ENCODE results near the gene ERCC2. TPM values are rescaled to one million over a fixed set of nuclear protein-coding genes. Genes with fewer than 3 reads are reported as not detected.
"Not testable (repeated sequence)": the region's sequence is repeated elsewhere in the genome, so short reads cannot be mapped to it uniquely, and the experiment has no call there.

Gene ERCC2
- total RNA-seq, 1 experiment from 2014 or later, result 49.8 TPM

GRCh38 chr19:45336696-45337251 lies 33.6 kb downstream of the ERCC2 start:
- no peak for DNase-seq (ENCODE audit: low spot score)

GRCh38 chr19:45334881-45335280 lies 35.5 kb downstream of the ERCC2 start:
- DNase-seq (ENCODE audit: low spot score), result not testable (repeated sequence)

GRCh38 chr19:45333609-45334303 lies 36.6 kb downstream of the ERCC2 start:
- no peak for DNase-seq (ENCODE audit: low spot score)

- DNase-seq (ENCODE audit: low spot score), result no peak
These were observed 39.0 kb downstream of the ERCC2 start for GRCh38 chr19:45331411-45331810.

- DNase-seq (ENCODE audit: low spot score), result no peak
These were observed 42.8 kb downstream of the ERCC2 start for GRCh38 chr19:45327404-45328143.

GRCh38 chr19:45324349-45324907 lies 45.9 kb downstream of the ERCC2 start:
- no peak for DNase-seq (ENCODE audit: low spot score)

GRCh38 chr19:45323671-45324081 lies 46.7 kb downstream of the ERCC2 start:
- DNase-seq (ENCODE audit: low spot score), result no peak

- no peak for DNase-seq (ENCODE audit: low spot score)
These were observed 47.6 kb downstream of the ERCC2 start, which contains the start of gene CKM for GRCh38 chr19:45322744-45323281. TSS of gene CKM (minus strand) at chr19:45322875. CDS start at chr19:45319713, 3,162 bp downstream.

- no peak for DNase-seq (ENCODE audit: low spot score)
These were observed 48.1 kb downstream of the ERCC2 start for GRCh38 chr19:45322311-45322710.

GRCh38 chr19:45321848-45322247 lies 48.5 kb downstream of the ERCC2 start:
- no peak for DNase-seq (ENCODE audit: low spot score)

GRCh38 chr19:45320997-45321775 lies 49.2 kb downstream of the ERCC2 start:
- DNase-seq (ENCODE audit: low spot score), result no peak

- DNase-seq (ENCODE audit: low spot score), result no peak
These were observed 55.1 kb downstream of the ERCC2 start for GRCh38 chr19:45315304-45315703.

GRCh38 chr19:45314708-45315245 lies 55.6 kb downstream of the ERCC2 start:
- no peak for DNase-seq (ENCODE audit: low spot score)

- not testable (repeated sequence) for DNase-seq (ENCODE audit: low spot score)
These were observed 58.1 kb downstream of the ERCC2 start for GRCh38 chr19:45312285-45312684.

GRCh38 chr19:45311621-45312020 lies 58.8 kb downstream of the ERCC2 start:
- DNase-seq (ENCODE audit: low spot score), result no peak

GRCh38 chr19:45309322-45309721 lies 61.1 kb downstream of the ERCC2 start:
- DNase-seq (ENCODE audit: low spot score), result not testable (repeated sequence)

- no peak for DNase-seq (ENCODE audit: low spot score)
These were observed 63.0 kb downstream of the ERCC2 start for GRCh38 chr19:45307361-45307760.

GRCh38 chr19:45306518-45307027 lies 63.8 kb downstream of the ERCC2 start:
- DNase-seq (ENCODE audit: low spot score), result no peak

- no peak for DNase-seq (ENCODE audit: low spot score)
These were observed 64.3 kb downstream of the ERCC2 start for GRCh38 chr19:45306040-45306439.

- no peak for DNase-seq (ENCODE audit: low spot score)
These were observed 65.0 kb downstream of the ERCC2 start for GRCh38 chr19:45305421-45305820.

GRCh38 chr19:45305007-45305406 lies 65.4 kb downstream of the ERCC2 start:
- DNase-seq (ENCODE audit: low spot score), result no peak

Measured in HT-29 (cell line).